HepG2 (cell line): ENCODE results near the gene MSMP.

Source experiments
- GTF2F1 ChIP-seq: fragments of 150-350 bp; IDR thresholded peaks from 2 replicates; pipeline ENCODE4 v1.6.1; 2014; ENCODE audit warnings: low read length
- PCBP1 ChIP-seq: fragments of 200-400 bp; formaldehyde crosslinking; IDR thresholded peaks from 2 replicates; pipeline ENCODE4 v1.6.1; 2017; ENCODE audit warnings: mild to moderate bottlenecking, low read depth, low read length, borderline replicate concordance
- PHF8 ChIP-seq: sonication (generic); formaldehyde crosslinking; IDR thresholded peaks from 2 replicates; pipeline ENCODE4 v1.5.0; 2020; ENCODE audit warnings: missing genetic modification reagents
- ZZZ3 ChIP-seq: sonication (generic); formaldehyde crosslinking; IDR thresholded peaks from 2 replicates; pipeline ENCODE4 v1.4.0; 2020; ENCODE audit warnings: missing genetic modification reagents, mild to moderate bottlenecking, borderline replicate concordance
- TF ChIP-seq, protein P1 (sequence below), 2 experiments: IDR thresholded peaks; 2 replicates each; pipeline ENCODE4 v1.6.1; 2011 to 2012; ENCODE audit warnings: low read length in 2 of 2, borderline replicate concordance in 1 of 2, low read depth in 1 of 2, mild to moderate bottlenecking in 1 of 2, moderate library complexity in 1 of 2
- TF ChIP-seq, protein P2 (sequence below): sonication (generic); formaldehyde crosslinking; IDR thresholded peaks from 2 replicates; pipeline ENCODE4 v1.8.0; 2022; ENCODE audit warnings: mild to moderate bottlenecking, missing genetic modification reagents, borderline replicate concordance

DNA sequence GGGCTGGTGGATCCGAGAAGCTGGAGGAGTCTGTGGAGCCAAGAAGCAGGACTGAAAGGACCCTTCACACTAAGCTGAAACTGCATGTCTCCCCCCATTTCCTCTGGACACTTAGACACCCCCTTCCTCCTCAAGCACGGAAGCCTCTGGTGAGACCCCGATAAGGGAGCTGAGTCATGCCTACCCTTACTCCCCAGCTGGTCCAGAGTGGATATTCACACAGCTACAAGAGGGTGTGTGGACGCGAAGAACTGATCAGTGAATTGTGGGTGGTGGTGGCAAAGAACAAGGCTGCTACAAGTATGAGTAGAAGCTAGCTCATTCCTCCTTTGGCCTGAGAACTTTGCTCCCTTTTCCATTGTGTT is 26.4 kb downstream of the MSMP start:
- TF ChIP-seq, protein P1, sequence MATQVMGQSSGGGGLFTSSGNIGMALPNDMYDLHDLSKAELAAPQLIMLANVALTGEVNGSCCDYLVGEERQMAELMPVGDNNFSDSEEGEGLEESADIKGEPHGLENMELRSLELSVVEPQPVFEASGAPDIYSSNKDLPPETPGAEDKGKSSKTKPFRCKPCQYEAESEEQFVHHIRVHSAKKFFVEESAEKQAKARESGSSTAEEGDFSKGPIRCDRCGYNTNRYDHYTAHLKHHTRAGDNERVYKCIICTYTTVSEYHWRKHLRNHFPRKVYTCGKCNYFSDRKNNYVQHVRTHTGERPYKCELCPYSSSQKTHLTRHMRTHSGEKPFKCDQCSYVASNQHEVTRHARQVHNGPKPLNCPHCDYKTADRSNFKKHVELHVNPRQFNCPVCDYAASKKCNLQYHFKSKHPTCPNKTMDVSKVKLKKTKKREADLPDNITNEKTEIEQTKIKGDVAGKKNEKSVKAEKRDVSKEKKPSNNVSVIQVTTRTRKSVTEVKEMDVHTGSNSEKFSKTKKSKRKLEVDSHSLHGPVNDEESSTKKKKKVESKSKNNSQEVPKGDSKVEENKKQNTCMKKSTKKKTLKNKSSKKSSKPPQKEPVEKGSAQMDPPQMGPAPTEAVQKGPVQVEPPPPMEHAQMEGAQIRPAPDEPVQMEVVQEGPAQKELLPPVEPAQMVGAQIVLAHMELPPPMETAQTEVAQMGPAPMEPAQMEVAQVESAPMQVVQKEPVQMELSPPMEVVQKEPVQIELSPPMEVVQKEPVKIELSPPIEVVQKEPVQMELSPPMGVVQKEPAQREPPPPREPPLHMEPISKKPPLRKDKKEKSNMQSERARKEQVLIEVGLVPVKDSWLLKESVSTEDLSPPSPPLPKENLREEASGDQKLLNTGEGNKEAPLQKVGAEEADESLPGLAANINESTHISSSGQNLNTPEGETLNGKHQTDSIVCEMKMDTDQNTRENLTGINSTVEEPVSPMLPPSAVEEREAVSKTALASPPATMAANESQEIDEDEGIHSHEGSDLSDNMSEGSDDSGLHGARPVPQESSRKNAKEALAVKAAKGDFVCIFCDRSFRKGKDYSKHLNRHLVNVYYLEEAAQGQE (IDR thresholded peaks at IDR 0.05; ENCODE audit: borderline replicate concordance in 1 of 2, low read depth in 1 of 2, low read length in 2 of 2) = no peak
- TF ChIP-seq PHF8 (CRISPR knock-in tag) (no peak), ZZZ3 (CRISPR knock-in tag) (no peak), GTF2F1 (no peak), PCBP1 (no peak)
- TF ChIP-seq, protein P2, sequence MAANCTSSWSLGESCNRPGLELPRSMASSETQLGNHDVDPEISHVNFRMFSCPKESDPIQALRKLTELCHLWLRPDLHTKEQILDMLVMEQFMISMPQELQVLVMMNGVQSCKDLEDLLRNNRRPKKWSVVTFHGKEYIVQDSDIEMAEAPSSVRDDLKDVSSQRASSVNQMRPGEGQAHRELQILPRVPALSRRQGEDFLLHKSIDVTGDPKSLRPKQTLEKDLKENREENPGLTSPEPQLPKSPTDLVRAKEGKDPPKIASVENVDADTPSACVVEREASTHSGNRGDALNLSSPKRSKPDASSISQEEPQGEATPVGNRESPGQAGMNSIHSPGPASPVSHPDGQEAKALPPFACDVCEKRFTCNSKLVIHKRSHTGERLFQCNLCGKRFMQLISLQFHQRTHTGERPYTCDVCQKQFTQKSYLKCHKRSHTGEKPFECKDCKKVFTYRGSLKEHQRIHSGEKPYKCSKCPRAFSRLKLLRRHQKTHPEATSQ (CRISPR knock-in tag) = no peak
